PC-3 (cell line): ENCODE data around the gene CXCL13. TPM values are rescaled to one million over a fixed set of nuclear protein-coding genes. Genes with fewer than 3 reads are reported as not detected.

ENCODE experiments used
- ATAC-seq: fragments of 200-7000 bp; cut with Tn5 transposase; 2 replicates; pipeline ENCODE4 v1.9.1; 2020; ENCODE audit warnings: mild to moderate bottlenecking, moderate library complexity
- BruUV-seq: library from RNA; stranded (reverse); fragments of 400-500 nt; replicated peaks from 2 replicates; lab custom pipeline; 2021; lab: Mats Ljungman, UMichigan
- CTCF ChIA-PET: fragments of 300-600 bp; sonication (Branson Sonifier 250); formaldehyde crosslinking; loops from one replicate; lab custom pipeline; 2022; ENCODE audit warnings: antibody characterized with exemption; lab: Charles Lee
- POLR2A ChIA-PET: fragments of 300-600 bp; sonication (Branson Sonifier 250); formaldehyde crosslinking; loops from one replicate; lab custom pipeline; 2022; ENCODE audit warnings: antibody characterized with exemption; ENCODE audit not compliant: unreplicated experiment; lab: Charles Lee
- DNase-seq: peaks from one replicate; pipeline ENCODE4 v3.0.0-alpha.2; 2015
- H2AFZ ChIP-seq: fragments of 300-600 bp; sonication (generic); 2 replicates; pipeline ENCODE4 v1.6.0; 2016; ENCODE audit warnings: antibody characterized with exemption, low read length
- H3F3A ChIP-seq: fragments of 300-600 bp; sonication (generic); one replicate; pipeline ENCODE4 v1.6.0; 2017; ENCODE audit warnings: antibody characterized with exemption, low read length, control low read depth, mild to moderate bottlenecking; ENCODE audit not compliant: unreplicated experiment
- H3K27ac ChIP-seq: fragments of 300-600 bp; sonication (generic); 2 replicates; pipeline ENCODE4 v1.5.1; 2016; ENCODE audit warnings: mild to moderate bottlenecking, low read length
- H3K27me3 ChIP-seq: fragments of 300-600 bp; sonication (generic); 2 replicates; pipeline ENCODE4 v1.6.1; 2016; ENCODE audit warnings: low read length, mixed read lengths
- H3K36me3 ChIP-seq: fragments of 300-600 bp; sonication (generic); 2 replicates; pipeline ENCODE4 v1.6.1; 2016; ENCODE audit warnings: low read depth, mixed run types, low read length, mixed read lengths
- H3K4me1 ChIP-seq: fragments of 300-600 bp; sonication (generic); 2 replicates; pipeline ENCODE4 v1.5.1; 2016; ENCODE audit warnings: low read length; ENCODE audit not compliant: insufficient read depth
- H3K4me2 ChIP-seq: fragments of 300-600 bp; sonication (generic); 2 replicates; pipeline ENCODE4 v1.6.0; 2016; ENCODE audit warnings: low read length
- H3K4me3 ChIP-seq: fragments of 300-600 bp; sonication (generic); 2 replicates; pipeline ENCODE4 v1.5.1; 2016; ENCODE audit warnings: mild to moderate bottlenecking, low read length, mixed read lengths
- H3K79me2 ChIP-seq: fragments of 300-600 bp; sonication (generic); 2 replicates; pipeline ENCODE4 v1.6.1; 2017; ENCODE audit warnings: low read length, mixed read lengths
- H3K9ac ChIP-seq: fragments of 300-600 bp; sonication (generic); 2 replicates; pipeline ENCODE4 v1.6.0; 2016; ENCODE audit warnings: mild to moderate bottlenecking, low read length
- H3K9me2 ChIP-seq: fragments of 300-600 bp; sonication (generic); replicated peaks from 2 replicates; pipeline ENCODE4 v1.6.1; 2016; ENCODE audit warnings: mixed run types, low read length, mixed read lengths
- H3K9me3 ChIP-seq: fragments of 300-600 bp; sonication (generic); 2 replicates; pipeline ENCODE4 v1.6.1; 2016; ENCODE audit warnings: low read length, mixed read lengths
- H4K20me1 ChIP-seq: fragments of 300-600 bp; sonication (generic); 2 replicates; pipeline ENCODE4 v1.6.1; 2016; ENCODE audit warnings: low read length, mixed read lengths
- EZH2 ChIP-seq: fragments of 300-600 bp; sonication (generic); IDR thresholded peaks from one replicate; pipeline ENCODE4 v1.6.1; 2017; ENCODE audit warnings: antibody characterized with exemption, mild to moderate bottlenecking, low read length; ENCODE audit not compliant: unreplicated experiment
- EZH2phosphoT487 ChIP-seq: fragments of 300-600 bp; sonication (generic); IDR thresholded peaks from 2 replicates; pipeline ENCODE4 v1.6.1; 2018; ENCODE audit warnings: mild to moderate bottlenecking, antibody characterized with exemption, low read length, borderline replicate concordance
- intact Hi-C: fragments of 100-400 bp; cut with micrococcal nuclease; formaldehyde crosslinking; loops from 2 replicates; pipeline ENCODE4 v1.9.0; 2023
- total RNA-seq: library from RNA; depleted of rRNA; stranded (reverse); fragments of >200 nt; gene quantifications from 2 replicates; pipeline ENCODE4 v1.2.3, GENCODE V29; 2014
- TF ChIP-seq, protein P1 (sequence below): fragments of 300-600 bp; sonication (generic); conservative IDR thresholded peaks from 2 replicates; pipeline ENCODE4 v1.5.1; 2017; ENCODE audit warnings: antibody characterized with exemption, low read depth, mild to moderate bottlenecking, low read length

The CXCL13 gene
- total RNA-seq, 1 experiment from 2014 or later = not detected

DNA sequence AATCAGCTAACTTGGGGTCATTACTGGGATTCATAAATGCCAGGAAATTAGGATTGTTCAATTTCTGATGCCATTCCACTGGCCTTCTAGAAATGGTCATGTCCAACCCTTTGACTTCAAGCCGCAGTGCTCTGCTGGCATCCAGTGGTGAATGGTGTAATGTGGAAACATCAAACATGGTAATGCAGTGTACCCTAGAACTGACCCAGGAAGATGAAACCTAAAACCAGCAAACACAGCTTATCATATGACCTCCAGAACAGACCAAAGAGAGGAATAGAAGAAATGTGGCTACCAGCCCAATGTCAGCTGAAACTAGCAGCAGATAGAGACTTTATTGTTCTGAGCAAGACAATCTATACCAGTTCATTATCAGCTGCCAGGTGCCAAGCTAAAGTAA, 13.8 kb downstream of the CXCL13 start:
- Histone ChIP-seq H3K4me2 (no peak overlapping the region), H3K4me1 (peaks cover 8% of the 10 kb centered on the region; the same call in 1 of the 2 replicates), H3K9me3 (no peaks in the 10 kb centered on the region), H3F3A (no peaks in the 10 kb centered on the region), H3K4me3 (no peak overlapping the region), H3K27me3 (no peaks in the 10 kb centered on the region; the same call in 1 of the 2 replicates), H3K9me2 (no peaks in the 10 kb centered on the region), H3K79me2 (no peaks in the 10 kb centered on the region), H3K36me3 (no peaks in the 10 kb centered on the region), H4K20me1 (no peaks in the 10 kb centered on the region), H3K27ac (no peak overlapping the region), H3K9ac (no peak overlapping the region), H2AFZ (no peak overlapping the region)
- ChIA-PET POLR2A (no interaction called here), CTCF (interaction anchor here (0.6 to 1.0 kb wide), 2 partner anchors 40 to 154 kb away, joined by 3 read pairs; no protein-coding TSS in a partner anchor)
- no peak for DNase-seq
- intact Hi-C loops = no loop called here
- ATAC-seq = no peak
- TF ChIP-seq EZH2 = no peak
- TF ChIP-seq, protein P1, sequence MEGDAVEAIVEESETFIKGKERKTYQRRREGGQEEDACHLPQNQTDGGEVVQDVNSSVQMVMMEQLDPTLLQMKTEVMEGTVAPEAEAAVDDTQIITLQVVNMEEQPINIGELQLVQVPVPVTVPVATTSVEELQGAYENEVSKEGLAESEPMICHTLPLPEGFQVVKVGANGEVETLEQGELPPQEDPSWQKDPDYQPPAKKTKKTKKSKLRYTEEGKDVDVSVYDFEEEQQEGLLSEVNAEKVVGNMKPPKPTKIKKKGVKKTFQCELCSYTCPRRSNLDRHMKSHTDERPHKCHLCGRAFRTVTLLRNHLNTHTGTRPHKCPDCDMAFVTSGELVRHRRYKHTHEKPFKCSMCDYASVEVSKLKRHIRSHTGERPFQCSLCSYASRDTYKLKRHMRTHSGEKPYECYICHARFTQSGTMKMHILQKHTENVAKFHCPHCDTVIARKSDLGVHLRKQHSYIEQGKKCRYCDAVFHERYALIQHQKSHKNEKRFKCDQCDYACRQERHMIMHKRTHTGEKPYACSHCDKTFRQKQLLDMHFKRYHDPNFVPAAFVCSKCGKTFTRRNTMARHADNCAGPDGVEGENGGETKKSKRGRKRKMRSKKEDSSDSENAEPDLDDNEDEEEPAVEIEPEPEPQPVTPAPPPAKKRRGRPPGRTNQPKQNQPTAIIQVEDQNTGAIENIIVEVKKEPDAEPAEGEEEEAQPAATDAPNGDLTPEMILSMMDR = no peak
- TF ChIP-seq EZH2phosphoT487 = no peak
- no TSS peak for BruUV-seq

DNA sequence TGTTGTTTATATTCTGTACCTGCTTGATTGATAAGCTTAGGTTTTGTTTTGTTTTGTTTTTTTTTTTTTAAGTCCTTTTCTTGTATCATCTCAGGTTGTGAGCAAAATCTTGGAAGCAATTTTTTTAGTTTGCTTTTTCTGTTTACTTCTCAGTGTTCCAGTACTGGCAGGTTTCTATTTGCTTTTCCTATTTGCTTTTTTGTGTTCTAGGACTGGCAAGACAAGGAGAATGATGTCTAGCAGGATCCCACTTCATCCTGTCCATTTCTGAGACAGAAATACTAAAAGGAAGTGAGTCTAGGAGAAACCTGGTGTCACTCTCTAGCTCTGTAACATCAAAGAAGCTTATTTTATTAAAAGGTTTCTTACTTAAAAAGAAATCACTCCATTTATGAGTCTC, 15.6 kb downstream of the CXCL13 start:
- Histone ChIP-seq H3K4me3 (no peak overlapping the region), H2AFZ (no peak overlapping the region), H3K79me2 (no peaks in the 10 kb centered on the region), H3K9ac (no peak overlapping the region), H4K20me1 (no peaks in the 10 kb centered on the region), H3K9me2 (no peaks in the 10 kb centered on the region), H3K4me2 (no peak overlapping the region), H3K9me3 (no peaks in the 10 kb centered on the region), H3K27ac (no peak overlapping the region), H3K27me3 (no peaks in the 10 kb centered on the region), H3K36me3 (no peaks in the 10 kb centered on the region), H3F3A (no peaks in the 10 kb centered on the region), H3K4me1 (peaks cover 8% of the 10 kb centered on the region; the same call in 1 of the 2 replicates)
- DNase-seq (no peak), ATAC-seq (no peak)
- intact Hi-C loops = no loop called here
- no TSS peak for BruUV-seq
- CTCF ChIA-PET = no interaction called here
- POLR2A ChIA-PET = no interaction called here
- TF ChIP-seq EZH2phosphoT487 (no peak), EZH2 (no peak)
- TF ChIP-seq, protein P1 = no peak

DNA sequence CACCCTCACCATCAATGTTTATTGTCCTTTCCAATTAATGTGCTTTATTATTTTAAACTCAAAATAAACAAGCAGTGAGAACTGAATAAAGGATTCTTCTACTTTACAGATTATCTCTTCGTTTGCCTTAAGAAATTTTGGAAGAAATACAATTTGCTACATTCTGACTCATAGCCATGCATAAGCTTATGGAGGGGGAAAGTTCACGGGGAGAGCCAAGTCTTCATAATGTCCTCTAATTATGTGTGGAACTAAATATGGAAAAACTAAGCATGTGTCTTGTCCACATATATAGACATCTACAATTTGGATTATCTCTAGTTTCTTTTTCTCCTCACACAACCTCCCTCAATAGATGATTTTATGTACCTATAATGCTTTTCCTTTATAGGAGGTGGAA, 17.5 kb downstream of the CXCL13 start:
- Histone ChIP-seq H3K27ac (no peak overlapping the region), H4K20me1 (no peaks in the 10 kb centered on the region), H3K4me2 (no peak overlapping the region), H3K9me2 (no peaks in the 10 kb centered on the region), H3K36me3 (no peaks in the 10 kb centered on the region), H3F3A (no peaks in the 10 kb centered on the region), H3K4me1 (peaks cover 8% of the 10 kb centered on the region; the same call in 1 of the 2 replicates), H3K9me3 (no peaks in the 10 kb centered on the region), H3K9ac (no peak overlapping the region), H2AFZ (no peak overlapping the region), H3K27me3 (no peaks in the 10 kb centered on the region), H3K4me3 (no peak overlapping the region), H3K79me2 (no peaks in the 10 kb centered on the region)
- CTCF ChIA-PET = interaction anchor here (0.6 kb wide), 1 partner anchor 85 kb away, joined by 10 read pairs; no protein-coding TSS in a partner anchor
- no peak for TF ChIP-seq EZH2phosphoT487
- ATAC-seq (peak; percentile 45), DNase-seq (no peak)
- POLR2A ChIA-PET = interaction anchor here (0.7 kb wide), 1 partner anchor 14 kb away, joined by 9 read pairs; no protein-coding TSS in a partner anchor
- BruUV-seq = no TSS peak
- intact Hi-C loops = no loop called here
